Left lobe of liver (tissue), 2 donors: ENCODE measurements around the gene TSPAN32. TPM values are rescaled to one million over a fixed set of nuclear protein-coding genes. Genes with fewer than 3 reads are reported as not detected.
"Not testable (repeated sequence)": the region's sequence is repeated elsewhere in the genome, so short reads cannot be mapped to it uniquely, and the experiment has no call there.

ENCODE experiments used
- ATAC-seq: fragments of 200-7000 bp; cut with Tn5 transposase; one replicate; pipeline ENCODE4 v1.9.1; 2020; ENCODE audit warnings: mild to moderate bottlenecking, moderate library complexity
- DNase-seq: peaks from one replicate; pipeline ENCODE4 v3.0.0-alpha.2; 2020; ENCODE audit warnings: low spot score
- total RNA-seq: library from RNA; stranded (reverse); gene quantifications from one replicate; pipeline ENCODE4 v1.2.1, GENCODE V29; 2021
- donor health status: DM: no; HTN: no; CAD: no; lungs with moderate emphysema.
- donor health status: DM: no; HTN: yes; CAD: no.

The TSPAN32 gene
- total RNA-seq, 1 donor from 2014 or later: 0.35 TPM

GRCh38 chr11:2330696-2331095 is 28.9 kb downstream of the TSPAN32 start:
- ATAC-seq (no peak), DNase-seq (no peak)

- ATAC-seq (no peak), DNase-seq (no peak)
Observed at GRCh38 chr11:2331404-2331803, 29.6 kb downstream of the TSPAN32 start.

DNA sequence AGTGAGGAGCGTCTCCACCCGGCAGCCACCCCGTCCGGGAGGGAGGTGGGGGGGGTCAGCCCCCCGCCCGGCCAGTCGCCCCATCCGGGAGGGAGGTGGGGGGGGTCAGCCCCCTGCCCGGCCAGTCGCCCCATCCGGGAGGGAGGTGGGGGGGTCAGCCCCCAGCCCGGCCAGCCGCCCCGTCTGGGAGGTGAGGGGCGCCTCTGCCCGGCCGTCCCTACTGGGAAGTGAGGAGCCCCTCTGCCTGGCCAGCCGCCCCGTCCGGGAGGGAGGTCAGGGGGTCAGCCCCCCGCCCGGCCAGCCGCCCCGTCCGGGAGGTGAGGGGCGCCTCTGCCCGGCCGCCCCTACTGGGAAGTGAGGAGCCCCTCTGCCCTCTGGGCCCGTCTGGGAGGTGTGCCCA is 30.8 kb downstream of the TSPAN32 start:
- DNase-seq, ATAC-seq: not testable (repeated sequence)

- peak; percentile 84 for ATAC-seq
- DNase-seq: not testable (repeated sequence)
Observed at GRCh38 chr11:2333486-2334205, 31.8 kb downstream of the TSPAN32 start.

DNA sequence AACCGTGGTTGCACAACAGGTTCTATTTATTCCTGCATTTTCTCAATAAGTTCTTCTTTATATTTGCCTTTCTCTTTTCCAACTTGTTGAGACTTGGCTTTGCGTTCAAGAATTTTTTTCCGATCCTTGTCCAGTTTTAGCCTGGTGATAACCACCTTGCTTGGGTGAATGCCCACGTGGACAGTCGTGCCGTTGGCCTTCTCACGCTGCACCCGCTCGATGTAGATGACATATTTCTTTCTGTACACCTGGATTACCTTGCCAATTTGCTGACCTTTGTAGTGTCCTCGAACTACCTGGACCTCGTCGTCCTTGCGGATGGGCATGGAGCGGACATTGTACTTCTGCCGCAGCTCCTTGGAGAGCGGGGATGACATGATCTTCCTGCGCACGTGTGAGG is 33.5 kb downstream of the TSPAN32 start:
- ATAC-seq, DNase-seq: not testable (repeated sequence)

- not testable (repeated sequence) for ATAC-seq, DNase-seq
Observed at GRCh38 chr11:2338760-2339159, 36.9 kb downstream of the TSPAN32 start.

DNA sequence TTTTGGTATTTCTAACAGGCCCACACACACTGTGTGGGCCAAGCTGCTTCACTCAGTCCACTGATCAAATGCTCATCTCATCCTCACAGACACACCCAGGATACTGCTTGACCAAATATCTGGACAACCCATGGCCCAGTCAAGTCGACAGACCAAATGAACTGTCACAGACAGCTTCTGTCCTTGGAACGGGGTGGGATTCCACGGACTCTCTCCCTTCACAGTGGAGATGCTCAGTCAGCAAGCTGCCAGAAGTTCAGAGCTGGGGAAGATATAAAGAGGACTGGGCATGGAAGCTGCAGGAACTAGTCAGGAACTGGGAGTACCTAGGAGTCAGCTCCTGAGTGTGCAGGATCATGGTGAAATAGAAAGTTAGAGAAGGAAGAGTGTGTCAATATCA is 40.7 kb downstream of the TSPAN32 start:
- ATAC-seq (no peak), DNase-seq (no peak)

DNA sequence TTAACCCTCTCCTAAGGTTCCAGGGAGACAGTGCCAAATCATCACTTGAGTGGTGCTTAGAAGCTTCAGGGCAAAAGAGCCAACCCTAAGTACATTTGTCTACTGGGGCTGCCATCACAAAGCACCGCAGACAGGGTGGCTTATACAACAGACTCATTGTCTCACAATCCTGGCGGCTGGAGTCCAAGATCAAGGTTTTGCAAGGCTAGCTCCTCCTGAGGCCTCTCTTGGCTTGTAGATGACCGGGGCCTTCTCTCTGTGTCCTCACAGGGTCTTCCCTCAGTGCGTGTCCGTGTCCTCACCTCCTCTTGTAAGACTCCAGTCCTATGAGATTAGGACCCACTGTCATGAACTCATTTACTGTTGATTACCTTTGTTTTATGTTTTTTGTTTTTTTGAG is 41.2 kb downstream of the TSPAN32 start:
- ATAC-seq (no peak), DNase-seq (no peak)

GRCh38 chr11:2343502-2343901 is 41.7 kb downstream of the TSPAN32 start:
- no peak for ATAC-seq
- no peak for DNase-seq

DNA sequence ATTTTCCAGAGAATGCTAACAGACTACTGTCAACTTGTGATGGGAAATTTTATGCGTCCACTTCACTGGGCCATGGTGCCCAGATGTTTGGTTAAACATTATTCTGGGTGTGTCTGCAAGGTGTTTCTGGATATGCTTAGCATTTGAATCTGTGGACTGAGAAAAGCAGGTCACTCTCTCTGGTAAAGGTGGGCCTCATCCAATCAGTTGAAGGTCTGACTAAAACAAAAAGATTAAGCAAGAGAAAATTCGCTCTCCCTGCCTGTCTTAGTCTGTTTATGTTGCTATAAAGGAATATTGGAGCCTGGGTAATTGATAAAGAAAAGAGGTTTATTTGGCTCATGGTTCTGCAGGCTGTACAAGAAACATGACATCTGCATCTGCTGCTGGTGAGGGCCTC is 43.2 kb downstream of the TSPAN32 start:
- ATAC-seq (no peak), DNase-seq (no peak)

DNA sequence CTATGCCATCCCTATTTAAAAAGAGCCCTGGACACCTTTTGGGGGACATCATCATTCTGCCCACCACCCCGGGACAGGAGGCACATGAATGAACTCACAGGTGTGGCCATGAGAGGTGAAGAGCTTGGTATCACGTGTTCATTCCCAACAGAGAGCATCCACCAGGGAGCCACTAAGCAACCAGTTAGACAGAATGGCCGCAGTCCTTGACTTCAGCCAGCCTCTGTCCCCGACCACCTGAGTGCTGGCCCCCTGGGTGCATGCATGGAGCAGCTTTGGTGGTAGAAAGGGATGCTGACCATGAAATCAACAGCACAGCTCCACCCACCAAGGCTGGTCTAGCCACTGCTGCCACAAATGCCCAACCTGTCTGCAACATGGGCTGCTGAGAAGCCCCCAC is 44.2 kb downstream of the TSPAN32 start:
- no peak for DNase-seq
- ATAC-seq: no peak

DNA sequence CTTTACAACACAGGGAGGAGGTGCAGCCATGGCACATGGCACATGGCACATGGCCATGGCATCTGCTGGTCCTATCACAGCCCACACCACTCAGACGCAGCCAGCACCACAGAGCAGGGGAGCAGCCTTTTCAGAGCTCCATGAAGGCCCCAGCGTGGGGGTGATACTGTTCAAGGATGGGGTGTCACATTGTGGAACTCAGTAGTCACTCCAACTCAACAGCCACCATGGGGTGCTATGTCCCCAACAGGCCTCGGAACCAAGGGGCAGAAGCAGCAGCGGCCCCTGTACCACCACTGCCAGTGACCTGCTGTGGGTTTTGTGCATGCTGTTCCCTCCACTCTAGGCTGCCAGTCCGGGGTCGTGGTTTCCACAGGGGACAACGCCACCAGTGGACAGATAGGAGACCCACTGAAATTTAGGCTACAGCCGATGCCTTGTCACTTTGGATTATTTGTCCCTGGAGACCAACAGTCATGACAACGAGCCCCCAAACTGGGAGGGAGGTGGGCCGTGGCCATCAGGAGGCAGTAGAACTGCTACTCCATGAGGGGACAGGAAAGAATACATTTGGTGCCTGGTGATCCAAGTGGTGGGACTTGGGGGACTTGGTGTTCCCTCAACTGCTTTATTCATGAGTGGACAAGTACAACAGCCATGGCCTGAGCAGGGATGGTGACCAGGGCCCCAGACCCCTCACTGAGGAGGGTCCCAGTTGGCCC is 44.9 kb downstream of the TSPAN32 start:
- no peak for DNase-seq
- ATAC-seq: no peak

GRCh38 chr11:2347308-2347830 is 45.6 kb downstream of the TSPAN32 start:
- peak; percentile 96 for ATAC-seq
- peak; percentile 90 for DNase-seq

DNA sequence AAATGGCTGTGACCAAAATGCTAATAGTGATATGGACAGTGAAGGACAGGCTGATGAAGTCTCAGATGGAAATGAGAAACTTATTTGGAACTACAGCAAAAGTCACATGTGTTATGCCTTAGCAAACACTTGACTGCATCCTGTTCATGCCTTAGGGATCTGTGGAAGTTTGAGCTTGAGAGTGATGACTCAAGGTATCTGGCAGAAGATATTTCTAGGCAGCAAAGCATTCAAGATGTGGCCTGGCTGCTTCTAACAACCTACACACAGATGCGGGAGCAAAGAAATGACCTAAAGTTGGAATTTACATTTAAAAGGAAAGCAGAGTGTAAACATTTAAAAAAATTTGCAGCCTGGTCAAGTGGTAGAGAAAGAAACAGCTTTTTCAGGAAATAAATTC is 47.2 kb downstream of the TSPAN32 start:
- ATAC-seq (no peak), DNase-seq (no peak)

GRCh38 chr11:2351701-2352100 is 49.9 kb downstream of the TSPAN32 start:
- peak; percentile 41 for ATAC-seq
- DNase-seq: no peak

GRCh38 chr11:2352420-2352819 is 50.6 kb downstream of the TSPAN32 start:
- no peak for ATAC-seq
- no peak for DNase-seq

DNA sequence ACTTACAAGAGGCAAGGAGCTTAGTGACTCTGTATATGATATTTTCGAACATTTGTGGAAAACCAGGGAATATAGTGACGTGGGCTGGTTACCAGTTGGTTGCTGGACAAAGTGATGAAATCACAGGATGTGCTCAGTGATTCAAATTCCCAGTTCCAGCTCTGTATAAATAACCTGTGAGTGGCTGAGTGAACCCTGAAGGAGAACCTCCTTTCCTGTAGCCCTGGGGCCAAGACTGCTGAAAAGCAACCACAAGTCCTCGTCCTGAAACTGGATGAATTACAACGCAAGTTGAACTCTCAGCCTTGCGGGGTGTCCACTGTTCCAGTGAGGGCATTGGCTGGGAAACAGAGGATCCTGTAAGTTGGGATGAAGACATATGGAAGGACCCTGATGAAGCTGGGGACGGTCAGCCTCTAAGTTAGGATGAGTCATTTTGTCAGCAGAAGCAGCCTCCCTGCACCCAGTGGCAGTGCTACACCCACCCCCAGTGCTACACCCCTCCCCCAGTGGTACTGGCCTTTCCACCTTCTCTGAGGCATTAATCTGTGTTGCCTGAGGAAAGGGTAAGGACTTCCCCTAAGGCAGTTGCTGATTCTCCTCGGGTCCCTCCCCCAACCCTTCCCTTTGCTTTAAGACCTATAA is 53.3 kb downstream of the TSPAN32 start:
- ATAC-seq (no peak), DNase-seq (no peak)

DNA sequence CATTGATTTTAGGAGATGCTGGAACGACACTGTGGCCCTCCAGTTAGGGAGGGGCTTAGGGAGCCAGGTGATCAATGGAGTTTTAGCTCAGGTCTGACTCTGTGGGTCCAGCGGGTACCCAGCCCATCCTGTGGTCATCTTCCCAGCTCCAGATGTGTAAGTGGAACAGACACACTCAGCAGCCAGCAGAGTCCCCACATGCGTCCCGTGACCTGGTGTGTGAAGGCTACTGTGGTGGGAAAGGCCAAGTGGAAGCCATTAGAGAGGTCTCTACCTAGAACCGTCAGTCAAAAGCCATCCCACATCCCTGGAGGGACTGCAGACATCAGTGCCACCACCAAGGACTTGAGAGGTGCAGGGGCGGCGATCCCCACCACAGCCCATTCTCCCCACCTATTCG is 55.4 kb downstream of the TSPAN32 start:
- ATAC-seq: no peak
- DNase-seq: no peak

- not testable (repeated sequence) for ATAC-seq, DNase-seq
Observed at GRCh38 chr11:2357651-2358050, 55.8 kb downstream of the TSPAN32 start.

DNA sequence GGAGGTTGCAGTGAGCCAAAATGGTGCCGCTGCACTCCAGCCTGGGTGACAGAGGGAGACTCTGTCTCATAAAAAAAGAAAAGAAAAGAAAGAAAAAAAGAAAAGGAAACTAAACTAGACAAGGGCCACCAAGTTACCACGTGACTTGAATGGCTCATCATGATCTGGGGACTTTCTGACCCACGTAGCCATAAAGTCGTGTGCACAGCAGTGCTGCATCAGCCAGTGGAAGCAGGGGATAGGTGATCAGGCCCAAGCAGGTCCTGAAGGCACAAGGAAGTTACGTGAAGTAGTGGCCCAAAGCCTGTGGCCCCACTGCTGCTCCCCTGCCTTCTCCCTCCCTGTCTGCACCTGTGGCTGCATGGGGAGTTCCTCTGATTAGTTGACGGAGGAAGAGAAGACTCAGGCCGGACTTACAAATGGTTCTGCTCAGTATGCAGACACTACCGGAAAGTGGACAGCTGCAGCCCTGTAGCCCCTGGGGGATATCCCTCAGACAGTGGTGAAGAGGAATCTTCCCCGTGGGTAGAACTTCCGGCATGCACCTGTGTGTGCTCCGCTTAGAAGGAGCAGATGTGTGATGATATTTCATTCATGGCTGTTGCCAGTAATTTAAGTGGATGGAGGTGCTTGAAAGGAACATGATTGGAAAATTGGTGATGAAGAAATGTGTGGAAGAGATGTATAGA is 57.1 kb downstream of the TSPAN32 start:
- ATAC-seq (no peak), DNase-seq (no peak)

DNA sequence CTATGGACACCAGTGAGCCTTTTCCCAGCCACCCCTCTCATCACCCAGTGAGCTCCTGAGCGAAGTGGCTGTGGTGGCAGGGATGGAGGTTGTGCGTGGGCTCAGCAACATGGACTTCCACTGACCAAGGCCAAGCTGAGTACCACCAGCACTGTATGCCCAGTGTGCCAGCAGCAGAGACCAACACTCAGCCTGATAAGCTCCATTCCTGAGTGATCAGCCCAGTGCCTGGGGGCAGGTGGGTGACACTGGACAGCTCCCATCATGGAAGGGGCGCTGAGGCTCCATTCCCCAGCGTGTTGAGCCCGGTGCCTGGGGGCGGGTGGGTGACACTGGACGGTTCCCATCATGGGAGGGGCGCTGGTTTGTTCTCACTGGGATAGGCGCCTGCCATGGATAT is 57.7 kb downstream of the TSPAN32 start:
- DNase-seq: no peak
- ATAC-seq: no peak
